Measurements from ENCODE around the gene CRABP2. TPM values are rescaled to one million over a fixed set of nuclear protein-coding genes. Genes with fewer than 3 reads are reported as not detected.

The CRABP2 gene
- total and polyA plus RNA-seq, 2 of the 4 experiments (the other 2 are of a cell fraction), result 6.3 to 15.7 TPM

GRCh38 chr1:156664767-156665411 lies 40.5 kb downstream of the CRABP2 start (continued):
- TF ChIP-seq RFX5 (IDR thresholded peaks at IDR 0.05; ENCODE audit: low read depth, low read length), result no peak

GRCh38 chr1:156664046-156664766 lies 41.2 kb downstream of the CRABP2 start:
- Histone ChIP-seq H3K4me3 (ENCODE audit: insufficient read depth, low read depth, low read length) (no peak overlapping the region), H3K27me3 (ENCODE audit: control insufficient read depth, insufficient read depth, low read length) (no peaks in the 10 kb centered on the region), H4K20me1 (ENCODE audit: insufficient read depth, low read length) (no peaks in the 10 kb centered on the region), H3K79me1 (ENCODE audit: low read depth in 1 of 2, low read length in 2 of 2) (peaks cover 0 to 39% of the 10 kb centered on the region in 2 experiments; a peak in 2 of 4 replicates), H3K23ac (ENCODE audit: low read depth, low read length) (peak overlapping the region; percentile 73), H2AFZ (replicated peaks; ENCODE audit: low read length, poor library complexity) (peak overlapping the region; percentile 83), H3K36me3 (ENCODE audit: control insufficient read depth, insufficient read depth, low read length) (no peaks in the 10 kb centered on the region), H2BK120ac (ENCODE audit: low read depth, low read length) (peak overlapping the region; percentile 96), H2BK5ac (ENCODE audit: low read depth, low read length, poor library complexity, severe bottlenecking) (peak overlapping the region; percentile 95), H3K4me1 (ENCODE audit: control insufficient read depth, insufficient read depth, low read length) (peaks cover 66% of the 10 kb centered on the region), H3K4ac (ENCODE audit: low read depth, low read length) (peak overlapping the region; percentile 87), H3K9me1 (ENCODE audit: insufficient read depth, low read length) (peaks cover 28% of the 10 kb centered on the region), H2BK20ac (ENCODE audit: low read depth, low read length) (peak overlapping the region; percentile 97), H3K14ac (replicated peaks; ENCODE audit: low read depth, low read length) (peak overlapping the region; percentile 89), H3K56ac (ENCODE audit: extremely low read depth, insufficient read depth, low read length) (peak overlapping the region; percentile 80), H3K18ac (ENCODE audit: low read depth, low read length) (peak overlapping the region; percentile 77), H3K9me3 (ENCODE audit: control insufficient read depth, insufficient read depth, low read length) (no peaks in the 10 kb centered on the region), H3K4me2 (ENCODE audit: low read depth, low read length) (peak overlapping the region; percentile 26), H2AK5ac (ENCODE audit: low read depth, low read length) (peak overlapping the region; percentile 97), H2BK15ac (ENCODE audit: low read depth, low read length) (peak overlapping the region; percentile 87; the same call in 2 of the 3 replicates), H4K91ac (ENCODE audit: insufficient read depth, low read depth, low read length) (peak overlapping the region; percentile 97), H2AK9ac (replicated peaks; ENCODE audit: low read depth, low read length, poor library complexity) (peak overlapping the region; percentile 93), H3K27ac (ENCODE audit: insufficient read depth, low read length) (peak overlapping the region; percentile 76), H4K5ac (ENCODE audit: low read depth, low read length) (peak overlapping the region; percentile 71), H4K8ac (ENCODE audit: low read depth in 2 of 2, low read length in 2 of 2) (peak overlapping the region; percentile 75 to 97; a peak in 3 of 4 replicates), H3K9ac (ENCODE audit: low read depth, low read length) (peak overlapping the region; percentile 54)
- dilution Hi-C loops (cut with HindIII; ENCODE audit: low sequenced_read_pairs, unreplicated experiment), result no loop called here
- POLR2A ChIA-PET (ENCODE audit: unreplicated experiment), result interaction anchor here (0.6 to 2.1 kb wide), 3 partner anchors 9 to 17 kb away, joined by 3 to 22 read pairs (median 5); partner anchors contain the start of gene NES
- BruUV-seq (replicated peaks), result no TSS peak
- TF ChIP-seq BHLHE40 (IDR thresholded peaks at IDR 0.05; ENCODE audit: low read depth, low read length) (0 out of 2 replicates have a peak, but pooled peaks have one; percentile 6), RAD21 (IDR thresholded peaks at IDR 0.05; ENCODE audit: low read length) (no peak), MAZ (IDR thresholded peaks at IDR 0.05; ENCODE audit: borderline replicate concordance, low read depth, low read length) (peak; percentile 93)
- DNase-seq (peak; percentile 58), ATAC-seq (ENCODE audit: low read depth) (peak; percentile 5; the same call in 1 of the 2 replicates)
- CTCF ChIA-PET, result interaction anchor here (1.1 kb wide), 1 partner anchor 13 kb away, joined by 3 read pairs; no protein-coding TSS in a partner anchor
- intact Hi-C loops (cut with micrococcal nuclease), result no loop called here
- in situ Hi-C loops (cut with MboI; ENCODE audit: low sequenced_read_pairs), result no loop called here
- WGBS, 2 experiments (ENCODE audit: extremely low coverage in 2 of 2, insufficient read length in 1 of 2), result no CpG with 5 or more reads among the region's 5 CpGs
